HG03139 (cell line): ENCODE measurements around the gene DAB1.

Experiments used
- ATAC-seq: cut with Tn5 transposase; IDR thresholded peaks from one replicate; pipeline ENCODE4 v1.9.1; 2021; ENCODE audit not compliant: unreplicated experiment

The DAB1 gene

DNA sequence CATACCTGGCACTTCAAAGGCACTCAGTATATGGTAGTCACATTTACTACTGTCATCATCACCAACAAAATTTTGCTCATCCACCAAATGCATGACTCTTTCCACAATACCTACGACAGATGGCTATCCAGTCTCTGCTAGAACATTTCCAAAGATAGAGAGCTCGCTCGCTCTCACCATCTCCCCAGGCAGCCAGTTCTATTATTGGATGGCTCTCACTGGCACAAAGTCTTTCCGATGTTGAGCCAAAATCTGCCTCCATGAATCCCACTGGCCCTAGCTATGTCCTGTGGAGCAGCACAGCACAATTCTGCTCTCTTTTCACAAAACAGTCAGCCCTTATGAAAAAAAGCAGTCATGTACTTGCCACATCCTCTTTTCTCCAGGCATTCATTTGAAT lies 102.1 kb downstream of the DAB1 start:
- no peak for ATAC-seq

DNA sequence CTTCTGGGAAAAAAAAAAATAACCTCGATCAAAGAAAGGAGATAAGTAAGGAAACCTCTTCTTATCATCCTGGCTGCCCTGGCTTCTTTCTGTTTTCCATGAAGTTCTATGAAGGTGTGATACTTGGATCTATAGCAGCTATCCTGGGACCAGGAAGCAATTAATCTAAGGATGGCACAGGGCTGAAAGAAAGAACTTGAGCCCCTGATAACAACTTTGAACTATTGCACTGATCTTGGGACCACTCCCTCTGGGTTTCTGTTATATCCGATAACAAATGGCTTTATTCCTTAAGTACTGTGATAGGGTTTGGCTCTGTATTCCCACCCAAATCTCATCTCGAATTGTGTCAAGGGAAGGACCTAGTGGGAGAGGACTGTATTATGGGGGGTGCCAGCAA lies 104.1 kb downstream of the DAB1 start:
- ATAC-seq: no peak

DNA sequence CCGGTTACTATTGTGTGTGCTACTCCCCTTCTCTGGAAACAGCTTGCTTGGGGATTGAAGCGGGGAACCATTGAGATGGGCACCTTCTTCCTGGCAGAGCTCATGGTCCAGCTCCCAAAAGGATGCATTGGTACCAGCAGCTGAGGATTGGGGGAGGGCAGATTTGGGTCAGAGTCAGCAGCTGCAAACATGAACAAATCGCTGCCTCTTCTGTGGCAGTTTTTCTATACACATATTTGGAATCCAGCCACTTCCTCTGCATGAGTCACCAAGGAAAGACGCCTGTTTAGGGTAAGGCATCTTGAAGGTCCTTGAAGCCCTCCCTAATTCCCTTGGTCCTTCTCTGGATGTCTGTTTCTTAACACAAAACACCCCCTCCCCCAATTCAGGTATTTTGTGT lies 104.7 kb downstream of the DAB1 start:
- ATAC-seq: no peak

DNA sequence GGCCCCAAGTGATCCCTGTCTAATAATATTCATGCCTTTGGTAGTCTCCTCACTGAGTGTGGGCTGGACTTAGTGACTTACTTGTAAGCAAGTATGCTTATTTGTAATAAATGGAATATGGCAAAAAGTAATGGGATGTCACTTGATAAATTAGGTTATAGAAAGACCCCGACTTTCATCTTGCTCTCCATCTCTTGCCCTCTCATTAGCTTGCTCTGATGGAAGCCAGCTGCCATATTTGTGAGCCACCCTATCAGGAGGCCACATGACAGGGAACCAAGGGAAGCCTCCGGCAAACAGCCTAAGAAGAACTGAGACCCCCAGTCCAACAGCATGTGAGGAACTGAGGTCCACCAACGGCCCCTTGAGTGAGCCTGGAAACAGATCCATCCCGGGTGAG lies 107.0 kb downstream of the DAB1 start:
- ATAC-seq: no peak

DNA sequence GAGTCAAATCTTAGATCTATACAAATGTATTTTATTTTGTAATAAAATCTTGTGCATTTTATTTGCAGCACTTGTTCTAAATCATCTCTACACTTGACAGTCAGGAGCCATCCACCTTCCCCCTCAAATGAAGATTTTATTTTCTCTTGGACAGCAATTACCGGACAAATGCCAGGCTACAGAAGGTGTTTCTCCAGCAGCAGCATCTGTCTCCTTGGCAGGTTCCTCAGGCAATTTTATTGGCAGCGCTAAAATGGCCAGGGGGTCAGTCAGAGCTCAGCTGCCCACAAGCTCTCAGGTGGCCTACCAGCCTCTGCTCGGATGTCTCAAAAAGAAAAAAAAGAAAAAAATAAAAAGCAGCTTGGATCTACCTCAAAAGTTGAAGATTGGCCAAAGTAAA lies 107.6 kb downstream of the DAB1 start:
- no peak for ATAC-seq

DNA sequence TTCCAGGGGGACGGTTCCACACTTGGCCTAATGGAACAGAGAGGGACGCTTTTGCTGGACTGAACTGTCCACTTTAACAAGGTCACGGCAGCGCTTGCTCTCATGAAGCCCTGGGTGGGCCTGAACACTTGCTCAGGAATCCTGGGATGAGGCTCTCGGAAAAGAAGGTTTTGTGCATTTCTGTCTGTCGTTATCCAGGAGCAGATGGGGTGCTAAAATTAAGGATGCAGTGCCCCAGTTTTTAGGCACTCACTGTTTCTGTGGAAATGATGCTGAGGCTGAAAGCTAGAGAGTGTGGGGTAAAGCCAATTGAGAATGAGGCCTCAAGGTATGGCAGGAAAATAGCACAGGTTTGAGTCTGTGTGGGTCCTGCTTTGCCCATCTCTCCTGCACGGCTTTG lies 111.0 kb downstream of the DAB1 start:
- no peak for ATAC-seq

DNA sequence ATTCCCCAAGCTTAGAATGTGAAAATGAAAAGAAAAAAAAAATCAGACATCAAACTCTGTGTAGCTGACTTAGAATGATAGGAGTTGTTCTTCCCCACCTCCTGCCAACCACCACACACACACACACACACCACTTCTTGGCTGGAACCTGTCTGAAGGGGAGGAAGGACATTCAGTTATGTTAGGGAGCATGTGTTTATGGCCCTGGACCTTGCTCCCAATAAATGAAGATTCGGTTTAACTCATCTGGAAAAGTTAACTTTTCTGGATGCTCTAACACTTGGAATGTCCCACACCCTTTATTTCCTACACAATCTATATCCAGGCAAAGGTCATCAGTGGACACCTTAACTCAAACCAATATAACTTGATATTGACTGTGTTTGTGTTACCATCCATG lies 112.4 kb downstream of the DAB1 start:
- no peak for ATAC-seq

DNA sequence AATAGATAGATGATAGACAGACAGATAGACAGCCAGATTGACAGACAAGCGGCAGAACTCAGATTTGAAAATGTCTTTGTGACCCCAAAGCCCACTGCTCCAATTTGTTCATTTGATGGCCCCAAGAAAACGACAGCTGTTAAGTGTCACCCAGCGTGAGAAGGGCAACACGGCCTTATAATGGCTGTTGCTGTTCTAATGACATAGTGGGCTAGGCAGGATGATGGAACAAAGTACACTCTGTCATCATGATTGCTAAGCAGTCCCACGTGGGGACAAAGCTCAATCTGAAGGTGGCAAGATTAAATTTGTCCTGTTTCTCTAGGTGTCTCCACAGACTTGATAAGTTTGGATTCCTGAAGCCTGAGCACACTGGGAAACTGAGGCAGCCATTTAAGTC lies 112.9 kb downstream of the DAB1 start:
- no peak for ATAC-seq

DNA sequence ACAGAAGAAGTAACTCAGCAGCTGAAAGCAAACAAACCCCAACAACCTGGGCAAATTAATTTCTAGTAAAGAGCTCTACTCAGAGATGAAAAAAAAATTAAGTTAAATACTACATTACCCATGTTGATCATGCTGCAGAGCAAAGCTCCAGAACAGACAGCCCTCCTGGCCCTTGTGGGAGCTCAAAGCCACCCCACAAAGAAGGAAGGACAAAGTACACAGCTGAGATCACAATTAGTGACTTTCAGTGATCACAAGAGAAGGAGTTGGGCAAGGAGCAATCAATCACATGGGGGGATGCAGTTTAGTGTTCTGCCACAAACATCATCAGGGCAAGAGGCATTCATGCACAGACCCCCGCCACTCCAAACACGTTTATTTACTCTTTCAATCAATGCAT lies 114.2 kb downstream of the DAB1 start:
- ATAC-seq: no peak

DNA sequence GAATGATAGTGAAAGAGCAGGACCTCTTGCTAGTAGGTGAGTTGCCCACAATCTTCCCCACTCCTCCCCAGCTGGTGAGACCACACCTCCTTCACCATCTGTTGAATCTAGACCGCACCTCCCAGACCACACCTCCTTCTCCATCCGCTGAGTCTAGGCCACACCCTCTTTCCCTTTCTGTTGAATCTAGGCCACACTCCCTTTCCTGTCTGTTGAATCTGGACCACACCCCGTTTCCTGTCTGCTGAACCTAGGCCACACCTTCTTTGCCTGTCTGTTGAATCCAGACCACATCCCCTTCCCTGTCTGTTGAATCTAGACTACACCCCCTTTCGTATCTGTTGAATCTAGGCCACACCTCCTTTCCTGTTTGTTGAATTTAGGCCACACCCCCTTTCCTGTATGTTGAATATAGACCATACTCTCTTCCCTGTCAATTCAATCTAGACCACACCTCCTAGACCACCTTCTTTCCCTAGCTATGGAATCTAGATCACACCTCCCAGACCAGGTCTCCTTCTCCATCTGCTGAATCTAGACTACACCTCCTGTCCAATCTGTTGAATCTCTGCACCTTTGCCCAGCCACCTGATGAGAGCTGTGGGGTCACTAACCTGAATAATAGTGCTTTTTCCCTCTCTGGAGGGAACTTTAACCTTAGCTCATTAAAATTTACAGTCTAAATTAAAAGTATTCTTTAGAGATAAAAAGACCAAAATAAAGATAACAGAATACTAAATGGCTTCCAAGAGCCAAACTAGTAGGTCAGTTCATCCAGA lies 116.3 kb downstream of the DAB1 start:
- ATAC-seq: peak; percentile 82

DNA sequence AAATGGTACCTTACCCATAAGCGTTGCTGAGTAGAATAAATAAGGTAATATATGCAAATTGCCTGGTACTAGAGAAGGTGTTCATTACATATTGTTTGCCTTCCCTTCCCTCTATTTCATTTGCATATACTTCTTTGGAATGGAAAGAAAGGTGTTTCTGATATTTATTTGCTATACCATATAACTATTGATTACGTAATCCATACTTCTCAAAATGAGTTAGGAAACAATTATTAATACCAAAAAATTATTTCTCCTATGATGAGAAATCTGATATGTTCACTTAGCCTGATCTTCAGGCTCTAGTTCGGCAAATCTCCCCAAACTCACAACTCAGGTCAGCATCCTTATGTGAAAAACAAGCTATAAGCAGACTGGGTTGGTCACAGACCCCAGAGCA lies 119.3 kb downstream of the DAB1 start:
- ATAC-seq: no peak

DNA sequence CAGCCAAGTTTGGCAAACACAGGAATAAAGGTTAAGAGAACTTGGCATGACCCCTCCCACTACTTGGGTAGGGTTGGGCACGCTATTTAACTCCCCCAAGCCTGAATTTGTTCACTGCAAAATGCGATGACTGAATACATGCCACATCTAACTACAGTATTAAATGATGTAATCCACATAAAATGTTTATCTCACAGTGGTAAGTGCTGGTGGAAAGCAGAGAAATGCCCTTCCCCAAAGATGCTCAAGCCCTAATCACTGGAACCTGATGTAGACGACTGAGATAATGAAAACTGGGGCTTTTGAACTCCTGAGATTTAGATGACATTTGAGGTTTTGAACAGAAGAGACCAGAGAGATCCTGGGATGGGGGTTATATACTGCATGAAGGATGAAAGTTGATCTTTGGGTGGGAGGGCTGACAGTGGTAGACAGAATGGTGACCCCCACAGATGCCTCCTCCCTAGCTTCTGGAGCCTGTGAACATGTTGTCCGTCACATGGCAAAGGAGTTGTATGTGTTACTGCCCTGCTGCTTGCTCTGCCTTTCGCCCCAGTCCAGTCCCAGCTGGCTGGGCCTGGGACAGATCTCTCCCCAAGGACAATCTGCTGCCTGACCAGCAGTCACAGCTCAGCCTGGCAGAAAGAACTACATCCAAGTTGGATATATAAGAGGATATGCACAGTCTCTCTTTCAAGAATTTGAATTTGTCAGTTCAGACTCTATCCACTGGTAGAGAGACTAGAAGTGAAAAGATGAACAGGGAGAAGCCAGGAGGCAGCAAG lies 120.9 kb downstream of the DAB1 start:
- no peak for ATAC-seq

DNA sequence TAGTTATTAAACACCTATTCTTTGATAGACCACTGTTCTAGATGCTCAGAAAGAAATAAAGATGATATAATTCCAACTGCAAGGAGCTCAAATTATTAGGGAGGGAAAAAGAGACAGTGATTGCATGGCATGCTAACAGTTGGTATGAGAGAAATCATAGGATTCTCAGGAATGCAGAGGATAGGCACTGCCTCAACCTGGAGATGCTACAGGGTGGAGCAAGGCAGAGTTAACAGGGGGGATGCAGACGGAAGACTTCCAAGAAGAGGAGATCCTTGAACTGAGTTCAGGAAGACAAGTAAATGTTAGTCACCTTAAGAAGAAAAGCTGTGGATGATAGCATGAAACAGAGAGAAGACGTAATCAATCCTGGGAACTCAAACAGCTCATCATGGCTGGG lies 123.7 kb downstream of the DAB1 start:
- no peak for ATAC-seq

DNA sequence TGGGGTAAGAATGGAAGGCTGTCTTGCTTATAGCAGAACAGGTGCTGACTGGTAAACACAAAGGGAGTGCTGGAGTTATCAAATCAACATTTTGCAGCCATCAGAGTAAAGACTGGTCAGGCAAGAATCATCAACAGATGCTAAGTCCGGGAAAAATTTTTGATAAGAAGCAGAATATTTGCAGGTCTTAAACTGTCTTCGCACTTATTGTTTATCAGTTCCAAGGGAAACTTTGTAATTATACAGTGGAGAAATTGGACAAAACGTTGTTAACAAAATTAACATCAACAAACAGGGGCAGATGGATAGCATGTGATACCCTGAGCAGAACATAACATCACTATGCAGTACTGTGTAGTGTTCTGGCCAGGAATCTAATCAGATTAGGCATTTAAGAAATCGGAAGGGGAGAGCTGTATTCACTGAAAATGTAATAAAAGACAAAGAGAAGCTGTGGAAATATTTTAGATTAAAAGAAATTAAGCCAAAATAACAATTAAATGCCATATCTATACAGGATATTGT lies 127.1 kb downstream of the DAB1 start:
- ATAC-seq: no peak

DNA sequence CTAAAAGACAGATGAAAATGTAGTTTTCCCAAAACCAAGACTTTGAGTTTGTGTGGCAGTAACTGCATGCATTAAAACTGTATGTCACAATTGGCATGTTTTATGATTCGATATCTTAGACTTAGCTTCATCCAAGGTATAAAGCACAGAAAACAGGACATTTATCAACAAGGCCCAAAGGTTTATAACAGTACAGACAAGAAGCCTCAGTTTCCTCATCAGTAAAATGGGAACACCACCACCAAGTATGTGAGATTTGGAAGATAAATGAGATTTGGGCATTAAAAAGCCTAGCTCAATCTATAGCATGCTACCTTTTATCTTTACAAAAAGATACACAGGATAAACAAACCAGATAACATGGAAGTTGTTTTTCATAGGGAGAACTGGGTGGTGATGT lies 128.5 kb downstream of the DAB1 start:
- no peak for ATAC-seq

DNA sequence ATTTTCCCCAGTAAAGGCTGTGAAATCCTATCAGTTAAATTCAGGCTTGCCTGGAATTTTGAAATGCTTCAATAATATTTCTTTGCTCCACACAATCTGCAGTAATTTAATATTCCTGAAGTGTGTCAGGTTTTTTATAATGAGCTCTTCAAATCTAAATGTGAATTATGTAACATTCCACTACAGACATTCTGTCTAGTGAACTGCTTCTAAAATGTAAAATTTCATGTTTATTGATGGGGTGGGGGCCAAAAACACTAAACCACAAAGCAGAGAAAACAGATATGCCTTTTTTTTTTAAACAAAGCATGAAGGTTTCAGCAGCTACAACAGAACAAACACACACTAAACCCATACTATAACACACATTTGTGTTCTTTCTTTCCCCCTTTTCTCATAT lies 129.7 kb downstream of the DAB1 start:
- ATAC-seq: no peak

DNA sequence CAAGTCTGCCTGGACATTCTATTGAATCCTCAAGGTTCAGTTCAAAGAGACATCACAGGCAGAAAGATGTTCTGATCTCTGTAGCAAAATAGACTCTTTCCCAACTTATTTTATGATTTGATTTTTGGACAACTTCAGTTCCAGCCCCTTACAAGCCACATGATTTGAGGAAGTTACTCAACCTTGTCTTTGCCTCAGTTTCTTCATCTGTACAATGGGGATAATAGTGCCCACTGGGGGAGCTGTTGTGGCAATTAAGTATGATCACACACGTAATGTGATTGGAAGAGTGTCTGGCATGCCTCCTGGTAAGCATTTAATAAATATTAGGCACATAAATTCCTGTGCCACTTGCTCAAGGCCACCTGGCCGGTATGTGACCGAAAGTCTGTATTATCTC lies 130.6 kb downstream of the DAB1 start:
- ATAC-seq: no peak

DNA sequence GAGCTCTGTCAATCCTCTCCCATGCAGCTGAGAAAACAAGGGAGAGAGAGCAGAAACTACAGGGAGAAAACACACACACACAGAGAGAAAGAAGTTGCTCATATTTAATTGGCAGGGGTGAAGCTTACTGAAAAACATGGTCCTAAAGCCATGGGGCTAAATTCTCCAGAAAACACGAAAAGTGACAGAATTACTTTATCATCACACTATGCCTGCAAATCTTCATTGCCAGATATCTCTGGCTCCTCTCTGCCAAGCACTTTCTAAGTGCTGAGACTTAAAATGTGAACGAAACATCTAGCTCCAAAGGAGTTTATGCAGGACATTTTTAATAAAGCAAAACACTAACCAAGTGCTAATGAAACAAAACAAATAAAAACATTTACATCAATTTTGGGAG lies 134.1 kb downstream of the DAB1 start:
- ATAC-seq: no peak

DNA sequence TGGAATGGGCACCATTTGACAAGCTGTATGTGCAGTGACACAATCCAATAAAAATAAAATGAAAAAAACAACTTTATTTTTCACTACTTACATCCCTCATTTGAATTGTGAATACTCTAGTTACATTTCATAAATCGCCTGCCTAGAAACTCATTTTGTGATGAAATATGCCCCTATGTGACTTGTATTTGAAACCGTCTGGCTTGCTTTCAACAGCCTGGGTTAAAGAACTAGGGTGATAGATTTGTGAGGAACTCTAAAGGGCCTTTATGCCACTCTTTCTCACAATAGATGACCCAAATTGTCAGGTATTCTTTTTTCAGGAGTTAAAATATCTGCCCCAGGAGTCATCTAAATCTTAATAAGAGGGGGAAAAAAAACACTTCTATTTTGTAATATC lies 137.9 kb downstream of the DAB1 start:
- ATAC-seq: no peak

DNA sequence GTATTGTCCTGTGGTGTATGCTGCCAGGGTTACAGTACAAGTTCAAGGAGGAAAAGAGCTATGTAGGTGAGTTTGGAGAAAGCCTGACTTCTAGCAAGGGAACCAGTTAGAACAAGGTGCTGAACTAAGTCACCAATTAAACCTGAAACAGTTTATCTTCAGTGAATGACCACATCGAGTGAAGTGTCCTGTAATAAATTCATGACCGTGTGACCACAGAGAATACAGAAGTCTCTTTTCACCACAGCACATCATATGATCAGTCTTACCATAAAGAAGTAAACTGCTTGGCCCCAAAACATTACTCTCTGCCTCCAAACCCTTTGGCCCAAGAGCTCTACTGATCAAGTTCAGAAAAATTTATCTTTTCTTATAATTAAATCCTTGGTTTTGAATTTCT lies 141.4 kb downstream of the DAB1 start:
- no peak for ATAC-seq

DNA sequence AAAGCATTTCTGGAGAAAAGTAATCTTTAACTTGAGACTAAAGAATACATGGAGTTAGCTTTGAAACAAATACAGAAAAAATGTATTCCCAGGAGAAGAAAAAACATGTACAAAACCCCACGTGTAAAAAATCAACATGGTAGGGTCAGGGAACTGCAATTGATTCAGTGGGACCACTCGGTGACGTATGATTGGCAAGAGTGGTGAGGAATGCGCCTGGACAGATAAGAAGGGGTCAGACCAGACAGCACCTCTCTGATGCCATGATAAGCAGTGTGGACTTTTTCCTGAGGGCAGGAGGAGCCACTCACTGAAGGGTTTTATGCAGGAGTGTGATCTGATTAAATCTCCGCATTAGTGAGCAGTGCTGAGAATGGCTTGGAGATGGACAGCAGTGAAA lies 142.5 kb downstream of the DAB1 start:
- ATAC-seq: no peak

DNA sequence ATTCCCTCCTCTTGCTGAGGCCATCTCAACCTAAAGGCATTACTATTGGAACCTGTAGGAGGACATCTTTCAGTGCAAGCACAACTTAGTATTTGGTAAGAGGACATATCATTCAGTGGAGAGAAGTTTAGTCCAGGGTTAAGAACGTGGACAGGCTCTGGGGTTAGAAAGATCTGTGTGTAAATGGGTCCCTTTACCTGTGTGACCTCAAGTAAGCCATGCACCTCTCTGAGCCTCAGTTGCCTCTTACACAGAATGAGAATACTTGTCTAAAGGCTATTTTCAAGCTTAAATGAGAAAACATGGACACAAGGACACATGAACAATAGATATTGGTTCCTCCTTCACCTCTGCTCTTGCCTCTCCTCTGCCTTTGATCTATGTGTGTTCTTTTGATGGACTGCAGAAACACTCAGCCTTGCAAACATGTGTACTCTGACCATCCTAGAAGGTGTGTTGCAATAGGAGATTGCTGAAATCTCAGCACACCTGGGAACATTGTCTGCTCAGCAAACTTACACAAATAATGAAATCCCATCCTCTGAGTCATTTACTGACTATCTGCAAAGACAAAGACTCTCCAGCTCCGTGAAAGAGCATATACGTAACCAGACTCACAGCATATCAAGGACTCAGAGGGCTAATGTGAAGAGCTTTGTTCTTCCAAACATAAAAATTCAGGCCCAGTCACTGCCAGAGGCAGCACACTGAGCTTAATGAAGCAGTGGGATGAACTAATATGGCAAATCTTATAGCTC lies 143.8 kb downstream of the DAB1 start:
- no peak for ATAC-seq
